ENCODE data around the gene RAB13. TPM values are rescaled to one million over a fixed set of nuclear protein-coding genes. Genes with fewer than 3 reads are reported as not detected.
A peak's percentile ranks its signal among the peaks of the same experiment; 100 is the strongest.
"Not testable (repeated sequence)": the region's sequence is repeated elsewhere in the genome, so short reads cannot be mapped to it uniquely, and the experiment has no call there.

RAB13 gene
- total RNA-seq, 4 donors from 2014 or later, result 23.0 to 60.3 (median 32.0) TPM

DNA sequence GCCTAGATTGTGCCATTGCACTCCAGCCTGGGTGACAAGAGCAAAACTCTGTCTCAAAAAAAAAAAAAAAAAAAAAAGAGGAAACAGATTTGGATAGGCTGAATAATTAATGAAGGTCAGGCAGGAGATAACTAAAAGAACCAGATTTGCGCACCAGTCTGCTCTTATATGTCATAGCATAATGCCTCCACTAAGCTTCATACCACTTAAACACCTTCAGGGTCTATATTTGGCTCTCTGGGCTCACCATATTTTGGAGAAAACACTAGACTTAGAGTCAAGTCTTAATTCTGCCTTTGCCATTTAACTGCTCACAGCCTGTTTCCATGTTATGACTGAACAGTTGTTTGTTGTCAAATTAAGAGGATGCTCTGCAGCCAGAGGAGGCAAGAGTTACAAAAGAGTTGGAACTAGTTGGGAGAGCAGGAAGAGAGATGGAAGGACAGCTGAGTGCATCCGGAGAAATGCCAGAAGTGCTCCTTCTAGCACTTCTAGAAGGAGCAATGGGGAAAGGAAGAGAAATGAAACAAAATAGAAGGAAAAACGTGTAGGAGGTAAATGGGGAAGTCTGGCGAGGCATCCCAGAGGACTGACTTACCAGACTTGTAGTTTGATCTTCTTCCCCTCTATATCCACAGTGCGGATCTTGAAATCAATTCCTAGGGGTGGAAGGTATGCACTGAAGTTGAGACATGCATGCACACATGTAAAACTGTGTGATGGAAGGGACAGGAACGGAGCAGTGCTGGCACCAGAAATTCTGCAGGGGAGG, 1.8 kb downstream of the RAB13 start:
- Histone ChIP-seq H3K4me1 (peaks cover 0 to 31% (median 7%) of the 10 kb centered on the region in 4 donors), H3K9me3 (no peaks in the 10 kb centered on the region), H3K36me3 (peaks cover 0 to 41% (median 0%) of the 10 kb centered on the region in 3 donors), H3K27ac (peak overlapping the region in 3 of 4 donors; percentile 85 to 93 (median 93)), H3K27me3 (no peaks in the 10 kb centered on the region), H3K4me3 (peak overlapping the region in 1 of 4 donors; percentile 70)
- no peak for DNase-seq (ENCODE audit: low spot score in 2 of 2)
- no peak for TF ChIP-seq POLR2A (IDR thresholded peaks at IDR 0.05)
- TF ChIP-seq EP300 (IDR thresholded peaks at IDR 0.05), result no peak
- TF ChIP-seq, protein P1, sequence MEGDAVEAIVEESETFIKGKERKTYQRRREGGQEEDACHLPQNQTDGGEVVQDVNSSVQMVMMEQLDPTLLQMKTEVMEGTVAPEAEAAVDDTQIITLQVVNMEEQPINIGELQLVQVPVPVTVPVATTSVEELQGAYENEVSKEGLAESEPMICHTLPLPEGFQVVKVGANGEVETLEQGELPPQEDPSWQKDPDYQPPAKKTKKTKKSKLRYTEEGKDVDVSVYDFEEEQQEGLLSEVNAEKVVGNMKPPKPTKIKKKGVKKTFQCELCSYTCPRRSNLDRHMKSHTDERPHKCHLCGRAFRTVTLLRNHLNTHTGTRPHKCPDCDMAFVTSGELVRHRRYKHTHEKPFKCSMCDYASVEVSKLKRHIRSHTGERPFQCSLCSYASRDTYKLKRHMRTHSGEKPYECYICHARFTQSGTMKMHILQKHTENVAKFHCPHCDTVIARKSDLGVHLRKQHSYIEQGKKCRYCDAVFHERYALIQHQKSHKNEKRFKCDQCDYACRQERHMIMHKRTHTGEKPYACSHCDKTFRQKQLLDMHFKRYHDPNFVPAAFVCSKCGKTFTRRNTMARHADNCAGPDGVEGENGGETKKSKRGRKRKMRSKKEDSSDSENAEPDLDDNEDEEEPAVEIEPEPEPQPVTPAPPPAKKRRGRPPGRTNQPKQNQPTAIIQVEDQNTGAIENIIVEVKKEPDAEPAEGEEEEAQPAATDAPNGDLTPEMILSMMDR (IDR thresholded peaks at IDR 0.05), result no peak
- 50 to 52% methylated on average over 6 of the region's 6 CpGs for WGBS, 2 donors

DNA sequence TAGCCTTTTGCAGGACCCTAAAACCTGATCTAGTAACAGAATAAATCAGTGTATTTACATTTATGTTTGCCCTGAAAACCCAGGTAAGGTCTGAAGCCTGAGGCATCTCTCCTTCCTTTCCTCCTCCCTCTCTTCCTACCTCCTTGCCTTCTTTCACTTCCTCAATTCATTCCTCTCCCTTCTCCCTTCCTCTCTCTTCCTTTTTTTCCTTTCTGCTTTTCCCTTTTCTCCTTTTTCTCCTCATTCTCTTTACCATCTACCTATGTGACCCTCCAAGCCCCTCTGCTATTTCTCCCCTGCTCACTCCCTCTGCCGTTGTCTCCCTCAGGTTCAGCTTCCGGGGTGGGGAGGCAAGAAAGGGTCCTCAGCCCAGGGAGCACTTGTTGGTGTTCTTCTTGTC, 4.4 kb downstream of the RAB13 start:
- Histone ChIP-seq H3K36me3 (peaks cover 0 to 41% (median 0%) of the 10 kb centered on the region in 3 donors), H3K4me1 (peaks cover 0 to 34% (median 8%) of the 10 kb centered on the region in 4 donors)
- H3K4me3 ChIP-seq; H3K27me3 ChIP-seq; DNase-seq (ENCODE audit: low spot score in 2 of 2); H3K27ac ChIP-seq; H3K9me3 ChIP-seq: not testable (repeated sequence)
- 81 to 83% methylated on average over 2 of the region's 2 CpGs for WGBS, 2 donors

DNA sequence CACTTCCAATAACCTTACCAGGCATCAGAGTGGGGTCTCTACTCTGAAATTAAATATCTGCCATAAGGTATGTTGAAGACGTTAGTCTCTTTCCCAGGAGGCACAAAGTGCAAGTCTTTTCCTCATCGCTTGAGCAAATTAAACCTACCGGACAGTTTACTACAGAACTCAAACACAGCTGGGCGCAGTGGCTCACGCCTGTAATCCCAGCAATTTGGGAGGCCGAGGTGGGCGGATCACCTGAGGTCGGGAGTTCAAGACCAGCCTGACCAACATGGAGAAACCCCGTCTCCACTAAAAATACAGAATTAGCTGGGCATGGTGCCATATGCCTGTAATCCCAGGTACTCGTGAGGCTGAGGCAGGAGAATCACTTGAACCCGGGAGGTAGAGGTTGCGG, 7.0 kb downstream of the RAB13 start:
- WGBS, 2 donors, result 90 to 92% methylated on average over 12 of the region's 12 CpGs
- peaks cover 0 to 59% (median 0%) of the 10 kb centered on the region in 3 donors for H3K36me3 ChIP-seq
- not testable (repeated sequence) for H3K27ac ChIP-seq; H3K4me3 ChIP-seq; DNase-seq (ENCODE audit: low spot score in 2 of 2); H3K9me3 ChIP-seq; H3K27me3 ChIP-seq
- peaks cover 0 to 30% (median 12%) of the 10 kb centered on the region in 4 donors for H3K4me1 ChIP-seq

DNA sequence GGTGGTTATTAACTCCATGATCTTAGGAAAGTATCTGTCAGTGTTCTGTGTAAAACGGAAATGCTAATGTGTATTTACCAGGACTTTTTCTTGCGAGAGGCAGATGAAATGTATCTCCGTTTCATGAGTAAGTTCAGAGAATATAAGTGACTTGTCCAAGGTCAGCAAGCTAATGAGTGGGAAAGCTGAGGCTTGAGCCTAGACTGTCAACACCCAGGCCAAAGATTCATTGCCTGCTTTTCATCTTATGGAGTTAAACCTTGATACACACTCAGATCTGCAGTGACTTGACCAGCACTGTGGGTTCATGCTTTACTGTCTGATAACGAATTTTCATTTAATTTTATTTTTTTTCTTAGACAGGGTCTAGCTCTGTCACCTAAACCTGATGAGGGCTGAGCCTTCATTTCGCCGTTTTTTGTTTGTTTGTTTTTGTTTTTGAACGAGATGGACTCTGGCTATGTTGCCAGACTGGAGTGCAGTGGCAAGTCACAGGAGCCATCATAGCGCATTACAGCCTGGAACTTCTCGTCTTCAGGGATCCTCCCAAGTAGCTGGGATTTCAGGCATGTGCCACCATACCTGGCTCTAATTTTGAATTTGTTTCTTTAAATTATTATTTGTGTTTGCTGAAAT, 7.7 kb downstream of the RAB13 start:
- H3K9me3 ChIP-seq, result no peaks in the 10 kb centered on the region
- peak overlapping the region in 3 of 4 donors; percentile 91 to 98 (median 97) for H3K27ac ChIP-seq
- DNase-seq (ENCODE audit: low spot score in 2 of 2), result no peak
- H3K4me1 ChIP-seq, result peaks cover 0 to 28% (median 12%) of the 10 kb centered on the region in 4 donors
- whole genome bisulfite sequencing, 2 donors, result 70 to 72% methylated on average over 9 of the region's 9 CpGs
- TF ChIP-seq EP300 (IDR thresholded peaks at IDR 0.05) (no peak), POLR2A (IDR thresholded peaks at IDR 0.05) (no peak)
- TF ChIP-seq, protein P1 (IDR thresholded peaks at IDR 0.05), result no peak
- H3K4me3 ChIP-seq, result peak overlapping the region; percentile 83 to 100 (median 98)
- H3K27me3 ChIP-seq, result no peaks in the 10 kb centered on the region
- peaks cover 0 to 59% (median 0%) of the 10 kb centered on the region in 3 donors for H3K36me3 ChIP-seq

DNA sequence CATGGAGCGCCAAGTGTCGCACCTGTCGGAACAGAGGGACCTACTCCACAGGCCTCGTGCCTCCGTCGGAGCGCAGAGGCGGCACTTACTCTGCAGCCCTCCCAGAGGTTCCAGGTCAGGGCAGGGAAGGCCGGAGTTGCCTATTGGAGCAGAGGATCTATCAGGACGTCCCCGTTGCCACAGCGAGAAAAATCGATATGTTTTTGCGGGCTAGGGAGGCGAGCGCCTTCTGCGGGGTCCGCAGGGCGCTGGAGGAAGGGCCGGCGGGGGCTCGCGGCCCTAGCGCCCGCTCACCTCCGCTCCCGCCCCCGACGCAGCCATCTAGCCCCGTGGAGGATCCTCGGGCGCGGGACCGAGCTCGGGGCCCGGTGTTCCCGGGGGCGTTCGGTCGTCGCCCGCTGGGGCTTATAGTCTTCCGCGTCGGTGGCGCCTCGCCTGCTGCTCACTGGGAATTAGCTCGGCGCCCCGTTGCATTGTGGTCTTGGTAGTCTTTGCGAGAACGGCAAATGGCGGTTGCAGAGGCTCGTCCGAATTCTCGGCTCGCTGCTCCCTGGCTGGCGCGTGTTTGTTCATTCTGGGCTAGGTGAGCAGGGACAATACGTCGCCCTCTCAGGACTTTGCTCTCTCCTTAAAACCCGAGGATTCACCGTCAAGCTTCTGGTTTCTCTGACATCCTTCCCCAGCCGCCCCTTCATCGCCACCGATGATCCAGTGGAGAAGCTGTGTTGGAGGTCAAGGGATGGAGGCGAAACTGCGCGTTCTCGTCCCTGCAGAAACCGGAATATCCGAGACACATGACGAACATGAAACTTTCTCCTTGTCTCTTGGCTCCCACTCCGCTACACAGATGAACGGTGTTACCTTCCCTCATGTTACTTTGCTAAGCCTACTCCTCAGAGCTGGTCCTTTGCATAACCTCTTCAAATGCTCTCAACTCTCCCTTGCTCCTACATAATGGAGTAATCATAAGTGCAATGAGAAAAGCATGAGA, 8.6 kb downstream of the RAB13 start, which contains the start of gene JTB:
TSS of gene JTB (minus strand) at position 425 of the 991 bp plus-strand sequence. CDS start at position 3, 422 bp downstream.
- DNase-seq (ENCODE audit: low spot score in 2 of 2), result peak; percentile 87 to 92
- H3K4me1 ChIP-seq, result peaks cover 0 to 27% (median 12%) of the 10 kb centered on the region in 4 donors
- H3K9me3 ChIP-seq, result no peaks in the 10 kb centered on the region
- peaks cover 0 to 59% (median 0%) of the 10 kb centered on the region in 3 donors for H3K36me3 ChIP-seq
- 0% methylated on average over 54 to 75 of the region's 75 CpGs for WGBS, 2 donors
- peak within 1 kb of the TSS; percentile 83 to 100 (median 98) for H3K4me3 ChIP-seq
- no peaks in the 10 kb centered on the region for H3K27me3 ChIP-seq
- H3K27ac ChIP-seq, result peak within 1 kb of the TSS; percentile 82 to 98 (median 94)
- TF ChIP-seq, protein P1 (IDR thresholded peaks at IDR 0.05), result peak in 1 of 5 experiments; percentile 45
- TF ChIP-seq POLR2A (IDR thresholded peaks at IDR 0.05), result peak; percentile 86 to 96
- TF ChIP-seq EP300 (IDR thresholded peaks at IDR 0.05), result peak; percentile 31 to 96
